Measurements from ENCODE around the gene EPS8L1.

DNA sequence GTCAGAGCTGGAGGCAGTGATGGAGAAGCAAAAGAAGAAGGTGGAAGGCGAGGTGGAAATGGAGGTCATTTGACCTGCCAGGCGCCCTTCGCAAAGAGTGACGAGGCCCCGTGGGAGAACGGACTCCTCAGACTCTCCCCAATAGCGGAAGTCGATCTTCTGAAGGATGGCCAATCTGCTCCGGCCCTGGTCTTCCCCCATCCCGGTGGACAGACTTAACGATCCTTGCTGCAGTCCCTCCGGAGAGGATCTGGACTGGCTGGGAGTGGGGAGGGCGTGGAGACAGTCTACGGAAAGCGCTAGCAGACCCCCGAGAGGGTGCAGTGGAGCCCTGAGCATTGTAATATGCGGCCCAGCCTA, 11.9 kb downstream of the EPS8L1 start:
- TF ChIP-seq, protein P1, sequence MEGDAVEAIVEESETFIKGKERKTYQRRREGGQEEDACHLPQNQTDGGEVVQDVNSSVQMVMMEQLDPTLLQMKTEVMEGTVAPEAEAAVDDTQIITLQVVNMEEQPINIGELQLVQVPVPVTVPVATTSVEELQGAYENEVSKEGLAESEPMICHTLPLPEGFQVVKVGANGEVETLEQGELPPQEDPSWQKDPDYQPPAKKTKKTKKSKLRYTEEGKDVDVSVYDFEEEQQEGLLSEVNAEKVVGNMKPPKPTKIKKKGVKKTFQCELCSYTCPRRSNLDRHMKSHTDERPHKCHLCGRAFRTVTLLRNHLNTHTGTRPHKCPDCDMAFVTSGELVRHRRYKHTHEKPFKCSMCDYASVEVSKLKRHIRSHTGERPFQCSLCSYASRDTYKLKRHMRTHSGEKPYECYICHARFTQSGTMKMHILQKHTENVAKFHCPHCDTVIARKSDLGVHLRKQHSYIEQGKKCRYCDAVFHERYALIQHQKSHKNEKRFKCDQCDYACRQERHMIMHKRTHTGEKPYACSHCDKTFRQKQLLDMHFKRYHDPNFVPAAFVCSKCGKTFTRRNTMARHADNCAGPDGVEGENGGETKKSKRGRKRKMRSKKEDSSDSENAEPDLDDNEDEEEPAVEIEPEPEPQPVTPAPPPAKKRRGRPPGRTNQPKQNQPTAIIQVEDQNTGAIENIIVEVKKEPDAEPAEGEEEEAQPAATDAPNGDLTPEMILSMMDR (IDR thresholded peaks at IDR 0.05; ENCODE audit: low read depth, low read length, poor library complexity, severe bottlenecking), result no peak
- no peak for TF ChIP-seq EZH2phosphoT487 (IDR thresholded peaks at IDR 0.05; ENCODE audit: borderline replicate concordance, low read length)
